Right cardiac atrium (tissue), 5 donors: ENCODE measurements around the gene ANGPTL8. TPM values are rescaled to one million over a fixed set of nuclear protein-coding genes. Genes with fewer than 3 reads are reported as not detected.

ENCODE experiments used
- ATAC-seq, 2 donors: fragments of 200-7000 bp; cut with Tn5 transposase; one replicate each; pipeline versions ENCODE4 v1.8.0 to v1.9.1; 2020; ENCODE audit warnings: moderate library complexity in 2 of 2, mild to moderate bottlenecking in 1 of 2
- DNase-seq, 3 donors: peaks; one replicate each; pipeline ENCODE4 v3.0.0-alpha.2; 2020
- H3K27ac ChIP-seq: one replicate; pipeline ENCODE4 v1.5.1; 2013; ENCODE audit warnings: mild to moderate bottlenecking, low read length, control low read depth, moderate library complexity
- H3K27me3 ChIP-seq: one replicate; pipeline ENCODE4 v1.6.1; 2013; ENCODE audit not compliant: control insufficient read depth, insufficient read depth
- H3K4me1 ChIP-seq: one replicate; pipeline ENCODE4 v1.6.1; 2013; ENCODE audit warnings: low read length; ENCODE audit not compliant: control insufficient read depth, insufficient read depth
- H3K4me3 ChIP-seq: one replicate; pipeline ENCODE4 v1.5.1; 2013; ENCODE audit warnings: low read length, control low read depth
- H3K9me3 ChIP-seq: one replicate; pipeline ENCODE4 v1.6.1; 2013; ENCODE audit warnings: low read length; ENCODE audit not compliant: control insufficient read depth
- WGBS: extraction: QIAGEN DNeasy Blood & Tissue Kit; methylation state at CpG from one replicate; pipeline ENCODE4 v1.1.7; 2013; 5-methylcytosine and 5-hydroxymethylcytosine counted together
- intact Hi-C, 4 donors: fragments of 100-400 bp; cut with DNase I; formaldehyde crosslinking; loops; one replicate each; pipeline versions ENCODE4 v1.11.0 to v1.14.0; 2022 to 2023
- polyA plus RNA-seq: library from polyadenylated mRNA; stranded (reverse); fragments of 200-250 nt; gene quantifications from one replicate; pipeline ENCODE4 v1.2.3, GENCODE V29; 2013
- total RNA-seq, 4 donors: library from RNA; stranded (reverse); fragmentation: NEBNext Ultra II Directional; extraction: Animal tissue kit (Norgen Biotek cat#: 25700); gene quantifications; one replicate each; pipeline ENCODE4 v1.2.1, GENCODE V29; 2021
- donor health status: healthy with polysubstance abuse.
- donor health status: DM: no; HTN: yes; CAD: no.
- donor health status: DM: no; HTN: no; CAD: no.
- donor health status: DM: no; HTN: yes; CAD: no; lungs with severe emphysema.
- donor health status: DM: yes; HTN: yes; CAD: no.

The ANGPTL8 gene
- total and polyA plus RNA-seq, 5 donors, result 0.47 to 4.8 (median 0.68) TPM; not detected in 1

DNA sequence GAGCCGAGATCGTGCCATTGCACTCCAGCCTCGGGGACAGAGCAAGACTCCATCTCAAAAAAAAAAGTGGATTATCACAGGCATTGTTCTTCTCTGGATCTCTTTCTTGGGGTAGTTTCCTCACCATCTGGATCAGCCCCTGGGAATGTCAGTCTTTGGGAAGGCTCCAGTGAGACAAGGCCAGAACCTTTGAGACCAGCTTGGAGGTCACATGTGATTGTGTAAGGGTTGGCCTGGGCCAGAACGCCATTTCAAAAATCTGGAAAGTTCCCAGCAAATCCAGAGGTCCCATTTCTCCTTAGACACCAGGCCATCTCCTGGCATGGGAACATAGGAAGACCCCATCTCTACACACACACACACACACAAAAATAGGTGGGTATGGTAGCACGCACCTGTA lies 14.2 kb upstream of the ANGPTL8 start:
- H3K4me1 ChIP-seq, result no peaks in the 10 kb centered on the region
- H3K27me3 ChIP-seq, result no peaks in the 10 kb centered on the region
- H3K27ac ChIP-seq, result peak overlapping the region; percentile 28
- H3K9me3 ChIP-seq, result no peaks in the 10 kb centered on the region
- 75% methylated on average over 5 of the region's 5 CpGs for WGBS
- ATAC-seq (peak; percentile 53 to 60), DNase-seq (peak in 2 of 3 donors; percentile 55 to 66)
- intact Hi-C loops, result loop anchor here in 1 of 4 donors (10.0 kb wide), 1 partner anchor 220 kb away; no protein-coding TSS in a partner anchor
- H3K4me3 ChIP-seq, result no peak overlapping the region

DNA sequence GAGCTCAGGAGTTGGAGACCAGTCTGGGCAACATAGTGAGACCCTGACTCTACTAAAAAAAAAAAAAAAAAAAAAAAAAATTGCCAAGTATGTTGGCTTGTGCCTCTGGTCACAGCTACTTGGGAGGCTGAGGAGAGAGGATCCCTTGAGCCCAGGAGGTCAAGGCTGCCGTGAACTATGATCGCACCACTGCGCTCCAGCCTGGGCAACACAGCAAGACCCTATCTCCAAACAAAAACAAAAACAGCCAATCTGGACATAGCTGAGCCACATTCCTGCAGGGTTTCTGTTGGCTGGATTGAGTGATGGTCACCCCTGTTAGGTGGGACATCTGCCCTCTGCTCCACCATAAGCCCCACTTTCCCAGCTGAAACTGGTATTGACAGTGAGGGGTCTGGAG lies 13.6 kb upstream of the ANGPTL8 start:
- no peak overlapping the region for H3K4me3 ChIP-seq
- 80% methylated on average over 3 of the region's 3 CpGs for WGBS

DNA sequence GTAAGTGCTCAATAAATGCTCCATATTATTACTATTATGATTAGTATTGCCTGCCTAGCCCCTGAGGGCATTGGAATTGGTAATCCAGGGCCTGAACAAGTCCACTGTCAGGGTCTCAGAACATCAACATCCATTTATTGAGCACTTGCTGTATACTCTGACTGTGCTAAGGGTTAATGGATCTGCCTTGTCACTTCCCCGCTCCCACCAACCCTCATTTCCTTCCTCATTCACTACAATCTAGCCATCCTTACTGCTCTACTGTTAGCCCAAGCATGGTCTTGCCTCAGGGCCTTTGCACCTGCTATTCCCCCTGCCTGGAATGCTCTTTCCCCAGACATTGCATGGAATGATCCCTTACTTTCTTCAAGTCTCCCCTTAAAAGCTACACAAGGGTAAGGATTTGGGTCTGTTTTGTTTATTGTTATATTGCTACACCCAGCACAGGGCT lies 12.7 kb upstream of the ANGPTL8 start:
- intact Hi-C loops, result loop anchor here in 1 of 4 donors (10.0 kb wide), 1 partner anchor 218 kb away; no protein-coding TSS in a partner anchor
- Histone ChIP-seq H3K9me3 (no peaks in the 10 kb centered on the region), H3K27ac (no peak overlapping the region), H3K4me3 (no peak overlapping the region), H3K27me3 (no peaks in the 10 kb centered on the region), H3K4me1 (no peaks in the 10 kb centered on the region)
- WGBS, result 81% methylated on average over 1 of the region's 1 CpG
- ATAC-seq, result no peak
- peak in 1 of 3 donors; percentile 9 for DNase-seq

More for the DNA sequence above, 13.6 kb upstream of the ANGPTL8 start:
- no peak overlapping the region for H3K27ac ChIP-seq
- DNase-seq, result peak in 1 of 3 donors; percentile 20
- H3K4me1 ChIP-seq, result no peaks in the 10 kb centered on the region
- no peaks in the 10 kb centered on the region for H3K27me3 ChIP-seq
- no peak for ATAC-seq
- intact Hi-C loops, result loop anchor here in 1 of 4 donors (10.0 kb wide), 1 partner anchor 219 kb away; no protein-coding TSS in a partner anchor
- H3K9me3 ChIP-seq, result no peaks in the 10 kb centered on the region

DNA sequence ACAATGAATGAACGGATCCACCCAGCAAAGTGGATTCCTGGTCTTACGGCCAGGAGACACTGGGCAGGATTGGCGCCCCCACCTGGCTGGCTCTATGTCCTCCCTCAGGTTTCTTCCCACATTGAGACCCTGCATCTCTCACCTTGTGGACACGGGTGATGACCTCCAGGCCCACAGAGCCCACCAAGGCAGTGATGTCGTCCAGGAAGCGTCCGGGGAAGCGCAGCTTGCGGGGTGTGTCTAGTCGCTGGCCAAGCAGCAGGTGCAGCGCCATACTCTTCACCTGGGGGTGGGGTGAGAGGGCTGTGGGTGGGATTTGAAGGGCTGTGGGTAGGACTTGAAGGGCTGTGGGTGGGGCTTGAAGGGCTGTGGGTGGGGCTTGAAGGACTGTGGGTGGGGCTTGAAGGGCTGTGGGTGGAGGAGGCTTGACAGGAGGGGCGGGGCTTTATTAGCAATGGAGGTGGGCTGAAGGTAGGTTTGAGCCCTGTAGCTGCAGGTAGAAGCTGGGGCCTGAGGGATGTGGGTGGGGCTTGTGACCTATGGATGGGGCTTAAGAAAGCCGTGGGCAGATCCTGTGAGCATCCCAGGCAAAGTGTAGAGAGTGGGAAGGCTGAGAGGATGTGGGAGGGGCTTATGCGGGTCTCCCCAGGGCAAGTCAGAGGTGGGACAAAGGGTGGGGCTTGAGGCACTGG lies 12.1 kb upstream of the ANGPTL8 start:
- Histone ChIP-seq H3K9me3 (no peaks in the 10 kb centered on the region), H3K27ac (no peak overlapping the region), H3K27me3 (no peaks in the 10 kb centered on the region), H3K4me3 (no peak overlapping the region), H3K4me1 (no peaks in the 10 kb centered on the region)
- 86% methylated on average over 14 of the region's 14 CpGs for WGBS
- peak in 1 of 2 donors; percentile 36 for ATAC-seq
- intact Hi-C loops, result loop anchor here in 1 of 4 donors (10.0 kb wide), 1 partner anchor 217 kb away; no protein-coding TSS in a partner anchor
- peak in 1 of 3 donors; percentile 36 for DNase-seq

DNA sequence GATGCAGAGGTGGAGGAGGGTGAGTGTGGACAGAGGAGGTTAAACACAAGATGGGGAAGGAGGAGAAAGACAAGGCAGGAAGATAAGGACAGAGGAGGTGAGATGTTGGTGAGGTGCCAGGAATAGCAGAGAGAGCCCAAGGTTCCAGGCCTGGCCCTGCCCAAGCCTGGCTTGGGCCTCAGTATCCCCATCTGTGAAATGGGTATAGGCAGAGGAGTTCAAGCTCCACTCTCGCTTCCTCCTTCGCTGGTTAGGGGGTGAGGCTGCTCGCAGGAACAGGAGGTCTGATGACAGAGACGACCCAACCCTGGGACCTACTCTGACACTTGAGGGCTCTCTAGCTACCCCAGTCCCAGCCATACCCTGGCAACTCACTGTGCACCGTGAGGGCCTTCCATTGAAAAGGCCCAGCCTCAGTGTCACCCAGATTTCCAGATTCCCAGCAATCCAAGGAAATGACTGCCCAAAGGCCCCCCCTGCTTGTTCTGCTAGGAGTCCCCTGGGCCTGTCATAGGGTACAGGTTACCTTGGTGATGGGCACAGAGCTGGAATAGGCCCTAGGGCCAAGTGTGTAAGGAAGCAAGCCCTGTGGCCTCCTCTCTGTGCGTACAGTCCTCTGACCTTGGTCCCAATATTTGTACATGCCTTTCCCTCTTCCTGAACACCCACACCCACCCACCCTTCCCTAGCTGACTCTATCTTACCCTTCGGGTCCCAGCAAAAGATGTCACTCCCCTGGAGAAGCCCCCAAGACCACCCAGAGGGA lies 8.6 kb upstream of the ANGPTL8 start:
- H3K27me3 ChIP-seq, result no peaks in the 10 kb centered on the region
- no peak for ATAC-seq
- no peak overlapping the region for H3K4me3 ChIP-seq
- intact Hi-C loops, result no loop called here
- WGBS, result 87% methylated on average over 7 of the region's 7 CpGs
- DNase-seq, result peak in 1 of 3 donors; percentile 11
- no peaks in the 10 kb centered on the region for H3K4me1 ChIP-seq
- H3K27ac ChIP-seq, result no peak overlapping the region
- H3K9me3 ChIP-seq, result no peaks in the 10 kb centered on the region

DNA sequence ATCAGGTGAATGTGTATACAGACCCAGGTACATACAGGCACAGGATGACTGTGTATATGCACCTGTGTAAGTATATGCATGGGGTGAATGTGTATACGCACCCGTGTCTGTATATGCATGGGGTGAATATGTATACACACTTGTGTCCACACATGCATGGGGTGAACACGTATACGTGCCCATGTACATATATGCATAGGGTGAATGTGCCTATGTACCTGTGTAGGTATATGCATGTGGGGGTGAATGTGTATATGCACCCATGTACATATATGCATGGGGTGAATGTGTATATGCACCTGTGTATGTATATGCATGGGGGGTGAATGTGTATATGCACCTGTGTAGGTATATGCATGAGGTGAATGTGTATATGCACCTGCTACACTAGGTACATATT lies 6.9 kb upstream of the ANGPTL8 start:
- intact Hi-C loops, result no loop called here
- 90% methylated on average over 4 of the region's 4 CpGs for WGBS
- no peak for DNase-seq

DNA sequence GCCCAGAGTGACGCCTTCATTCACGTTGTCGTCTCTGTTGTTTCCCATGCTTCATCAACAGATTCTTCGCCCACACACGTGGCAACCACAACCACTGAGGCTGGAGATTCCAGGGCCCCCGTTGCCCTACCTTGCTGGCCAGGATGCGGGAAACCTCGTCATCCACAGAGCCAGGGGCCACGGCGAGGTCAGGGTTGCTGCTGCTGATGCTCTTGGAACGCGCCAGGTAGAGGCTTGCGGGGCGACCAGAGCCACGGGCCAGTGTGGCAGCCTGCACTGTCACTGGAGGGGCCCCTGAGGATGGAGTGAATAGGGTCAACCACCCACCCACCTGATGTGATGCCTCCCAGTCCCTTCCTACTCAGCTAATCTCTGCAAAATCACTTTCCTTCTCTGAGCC lies 6.3 kb upstream of the ANGPTL8 start:
- Histone ChIP-seq H3K9me3 (no peaks in the 10 kb centered on the region), H3K27ac (no peak overlapping the region), H3K27me3 (no peaks in the 10 kb centered on the region), H3K4me1 (no peaks in the 10 kb centered on the region), H3K4me3 (no peak overlapping the region)
- 84% methylated on average over 15 of the region's 15 CpGs for WGBS
- ATAC-seq (no peak), DNase-seq (peak in 1 of 3 donors; percentile 42)
- intact Hi-C loops, result no loop called here

More for the DNA sequence above, 6.9 kb upstream of the ANGPTL8 start:
- Histone ChIP-seq H3K27me3 (no peaks in the 10 kb centered on the region), H3K9me3 (no peaks in the 10 kb centered on the region), H3K27ac (no peak overlapping the region), H3K4me1 (no peaks in the 10 kb centered on the region), H3K4me3 (no peak overlapping the region)
- ATAC-seq, result no peak

DNA sequence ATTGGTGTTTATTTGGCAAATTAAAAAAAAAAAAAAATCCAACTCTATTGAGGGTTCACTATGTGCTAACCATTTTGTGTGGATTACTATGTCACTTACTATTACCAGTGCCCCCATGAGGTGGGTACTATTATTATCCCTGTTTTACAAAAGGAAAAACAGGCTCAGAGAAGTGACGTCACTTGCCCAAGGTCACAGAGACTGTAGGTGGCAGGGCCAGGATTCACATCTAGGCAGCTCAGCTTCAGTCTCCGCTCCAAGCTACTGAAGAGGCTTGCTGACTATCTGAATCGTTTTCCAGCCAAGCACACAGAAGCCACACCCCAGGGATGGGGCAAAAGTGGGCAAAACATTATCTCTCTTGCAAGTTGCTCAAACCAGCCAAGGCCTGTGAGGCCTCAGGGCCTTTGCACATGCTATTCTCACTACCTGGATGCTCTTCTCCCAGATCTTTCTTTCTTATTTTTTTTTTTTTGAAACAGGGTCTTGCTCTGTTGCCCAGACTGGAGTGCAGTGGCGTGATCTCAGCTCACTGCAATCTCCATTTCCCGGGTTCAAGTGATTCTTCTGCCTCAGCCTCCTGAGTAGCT lies 4.8 kb upstream of the ANGPTL8 start:
- no peak overlapping the region for H3K27ac ChIP-seq
- no peaks in the 10 kb centered on the region for H3K4me1 ChIP-seq
- WGBS, result 87% methylated on average over 5 of the region's 5 CpGs
- no peaks in the 10 kb centered on the region for H3K9me3 ChIP-seq
- ATAC-seq, result no peak
- intact Hi-C loops, result no loop called here
- no peak overlapping the region for H3K4me3 ChIP-seq
- H3K27me3 ChIP-seq, result no peaks in the 10 kb centered on the region
- peak in 1 of 3 donors; percentile 20 for DNase-seq

DNA sequence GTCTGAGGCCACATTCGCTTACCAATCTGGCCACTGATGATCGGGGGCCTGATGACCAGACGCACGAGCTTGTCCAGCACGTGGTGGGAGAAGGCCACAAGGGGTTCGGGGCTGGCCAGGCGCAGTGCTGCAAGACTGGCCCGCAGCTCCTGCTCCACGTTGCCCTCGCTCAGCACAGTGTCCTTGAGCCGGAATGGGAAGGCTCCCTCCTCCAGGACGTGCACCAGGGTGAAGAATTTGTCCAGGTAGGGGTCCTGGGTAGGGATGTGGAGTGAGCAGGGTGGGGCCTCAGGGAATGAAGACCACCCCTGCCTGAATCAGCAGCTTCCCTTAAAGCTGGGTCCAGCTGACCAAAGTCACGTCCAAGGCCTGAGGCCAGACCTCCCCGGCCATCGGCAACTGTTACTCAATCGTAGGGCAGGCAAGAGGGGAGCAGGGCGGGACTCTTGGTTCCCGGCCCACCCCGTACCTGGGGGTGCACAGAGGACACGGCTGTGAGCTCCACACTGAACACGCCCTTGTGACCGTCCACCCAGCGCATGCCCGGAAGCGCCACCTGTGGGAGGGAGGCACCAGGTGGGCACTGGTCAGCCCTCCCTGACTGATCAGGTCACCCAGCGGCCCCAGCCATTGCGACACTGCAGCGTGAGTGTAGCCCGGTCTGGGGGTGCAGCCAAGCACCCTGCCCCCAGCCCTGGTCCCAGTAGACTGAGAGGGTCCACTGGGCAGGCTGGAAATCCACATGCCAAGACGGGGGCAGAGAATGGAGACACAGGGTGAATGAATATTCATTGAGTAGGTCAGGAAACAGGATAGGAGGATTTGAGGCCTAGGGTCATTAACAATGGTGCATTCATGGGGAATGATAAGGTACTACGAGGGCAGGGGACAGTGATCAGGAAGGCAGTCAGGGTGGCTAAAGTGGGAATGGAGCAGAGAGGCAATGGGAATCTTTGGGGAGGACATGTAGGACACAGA lies 2.8 kb upstream of the ANGPTL8 start:
- Histone ChIP-seq H3K4me3 (no peak overlapping the region), H3K27me3 (no peaks in the 10 kb centered on the region), H3K4me1 (no peaks in the 10 kb centered on the region), H3K9me3 (no peaks in the 10 kb centered on the region), H3K27ac (no peak overlapping the region)
- DNase-seq (peak in 1 of 3 donors; percentile 29), ATAC-seq (peak; percentile 22 to 36)
- WGBS, result 86% methylated on average over 31 of the region's 31 CpGs
- intact Hi-C loops, result no loop called here

DNA sequence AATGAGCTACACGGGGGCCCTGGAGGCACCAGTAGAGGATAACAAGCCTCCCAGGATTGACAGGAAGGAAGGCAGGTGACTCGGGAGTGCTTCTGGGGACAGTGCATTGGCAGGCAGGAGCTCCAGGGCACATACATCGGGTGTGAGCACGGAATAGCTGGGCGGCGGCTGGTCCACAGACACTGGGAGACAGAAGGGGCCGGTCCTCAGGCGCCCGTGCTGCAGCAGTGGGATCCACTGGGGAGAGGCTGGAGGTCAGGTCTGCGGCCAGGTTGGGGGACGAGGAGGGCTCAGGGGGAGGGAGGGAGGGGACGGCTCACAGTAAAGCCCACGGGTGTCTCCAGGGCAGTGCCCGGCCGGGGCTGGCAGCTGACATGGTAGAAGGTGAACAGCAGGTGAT lies 2.1 kb upstream of the ANGPTL8 start:
- no peaks in the 10 kb centered on the region for H3K27me3 ChIP-seq
- peak in 1 of 3 donors; percentile 47 for DNase-seq
- H3K4me1 ChIP-seq, result no peaks in the 10 kb centered on the region
- H3K27ac ChIP-seq, result no peak overlapping the region
- 84% methylated on average over 15 of the region's 15 CpGs for WGBS
- no peak overlapping the region for H3K4me3 ChIP-seq
- intact Hi-C loops, result no loop called here
- no peak for ATAC-seq
- no peaks in the 10 kb centered on the region for H3K9me3 ChIP-seq
